GM12865 (cell line): ENCODE results near the gene SATB2.

Experiments used
- DNase-seq: peaks from one replicate; pipeline ENCODE4 v3.0.0; 2010; ENCODE audit warnings: low read depth
- H3K4me3 ChIP-seq: 2 replicates; pipeline ENCODE4 v1.5.1; 2011; ENCODE audit warnings: mild to moderate bottlenecking, low read depth, low read length, control low read depth
- CTCF ChIP-seq: IDR thresholded peaks from 2 replicates; pipeline ENCODE4 v1.5.1; 2011; ENCODE audit warnings: low read length, control low read depth, low read depth, inconsistent platforms; ENCODE audit not compliant: insufficient read depth; ENCODE audit errors: missing control alignments

SATB2 gene

GRCh38 chr2:199457147-199458008 lies at the start of gene SATB2:
TSS of gene SATB2 (minus strand) at chr2:199457939. CDS start at chr2:199456037, 1,902 bp downstream.
- no peak for TF ChIP-seq CTCF
- peak; percentile 40 for DNase-seq
- H3K4me3 ChIP-seq: peak within 1 kb of the TSS; percentile 96

GRCh38 chr2:199505755-199506403 lies 48.1 kb upstream of the SATB2 start:
- no peak for DNase-seq
- no peak overlapping the region for H3K4me3 ChIP-seq
- no peak for TF ChIP-seq CTCF

GRCh38 chr2:199503148-199503547 lies 45.4 kb upstream of the SATB2 start:
- TF ChIP-seq CTCF: no peak
- H3K4me3 ChIP-seq: no peak overlapping the region
- DNase-seq: no peak

GRCh38 chr2:199499005-199499404 lies 41.3 kb upstream of the SATB2 start:
- no peak for DNase-seq
- no peak for TF ChIP-seq CTCF
- no peak overlapping the region for H3K4me3 ChIP-seq

GRCh38 chr2:199495147-199495546 lies 37.4 kb upstream of the SATB2 start:
- no peak overlapping the region for H3K4me3 ChIP-seq
- no peak for DNase-seq
- TF ChIP-seq CTCF: no peak

- H3K4me3 ChIP-seq: no peak overlapping the region
- DNase-seq: no peak
- no peak for TF ChIP-seq CTCF
Observed at GRCh38 chr2:199490049-199490448, 32.3 kb upstream of the SATB2 start.
